ENCODE results near the gene CALN1.
"Not testable (repeated sequence)": the region's sequence is repeated elsewhere in the genome, so short reads cannot be mapped to it uniquely, and the experiment has no call there.

The CALN1 gene

DNA sequence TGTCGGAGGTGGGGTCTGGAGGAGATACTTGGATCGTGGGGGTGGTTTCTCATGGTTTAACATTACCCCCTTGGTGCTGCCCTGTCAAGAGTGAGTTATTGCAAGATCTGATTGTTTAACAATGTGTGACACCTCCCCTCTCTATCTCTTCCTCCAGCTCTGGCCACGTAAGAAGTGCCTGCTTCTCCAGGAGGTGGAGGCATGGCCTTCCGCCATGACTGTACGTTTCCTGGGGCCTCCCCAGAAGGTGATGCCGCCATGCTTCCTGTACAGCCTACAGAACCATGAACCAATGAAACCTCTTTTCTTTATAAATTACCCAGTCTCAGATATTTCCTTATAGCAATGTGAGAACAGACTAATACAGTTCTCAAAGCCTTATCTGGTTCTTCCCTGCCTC is 547.0 kb downstream of the CALN1 start:
- DNase-seq (ENCODE audit: low read depth), result no peak

DNA sequence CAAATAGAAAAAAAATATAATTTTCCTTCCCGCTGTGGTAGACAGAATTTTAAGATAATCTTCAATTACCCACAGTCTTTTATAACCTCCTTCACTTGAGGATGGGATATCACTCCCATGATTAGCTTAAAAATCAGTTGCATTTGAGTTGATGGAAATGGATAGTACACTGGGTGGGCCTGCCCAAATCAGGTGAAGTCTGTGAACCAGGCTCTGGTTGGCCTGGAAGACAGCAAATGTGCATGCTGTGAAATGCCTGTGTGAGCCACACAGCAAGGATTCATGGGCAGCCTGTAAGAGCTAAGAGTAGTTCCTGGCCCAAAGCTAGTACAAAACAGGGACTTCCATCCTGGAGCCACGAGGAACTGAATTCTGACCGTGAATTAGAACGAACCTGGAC is 548.0 kb downstream of the CALN1 start:
- DNase-seq (ENCODE audit: low read depth), result no peak

DNA sequence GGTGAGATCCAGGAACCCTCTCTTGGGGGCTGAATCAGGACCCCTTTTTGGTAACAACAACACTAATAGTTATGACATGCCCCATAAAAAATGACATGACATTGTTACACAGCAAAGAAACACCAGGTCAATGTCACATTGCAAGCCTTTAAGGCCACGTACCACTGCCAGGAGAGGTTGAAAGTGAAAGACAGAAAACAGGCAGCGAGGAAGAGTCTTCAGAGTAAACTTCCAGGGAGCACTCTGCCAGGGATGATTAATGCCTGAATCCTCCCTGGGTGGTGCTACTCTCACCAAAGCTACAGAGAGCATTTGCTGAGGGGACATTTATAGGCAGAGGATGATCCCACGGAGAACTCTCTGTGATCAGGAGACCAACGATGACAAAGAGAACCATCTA is 551.6 kb downstream of the CALN1 start:
- DNase-seq (ENCODE audit: low read depth), result no peak

- no peak for DNase-seq (ENCODE audit: low read depth)
Measured at GRCh38 chr7:71857338-71857737, 554.8 kb downstream of the CALN1 start.

DNA sequence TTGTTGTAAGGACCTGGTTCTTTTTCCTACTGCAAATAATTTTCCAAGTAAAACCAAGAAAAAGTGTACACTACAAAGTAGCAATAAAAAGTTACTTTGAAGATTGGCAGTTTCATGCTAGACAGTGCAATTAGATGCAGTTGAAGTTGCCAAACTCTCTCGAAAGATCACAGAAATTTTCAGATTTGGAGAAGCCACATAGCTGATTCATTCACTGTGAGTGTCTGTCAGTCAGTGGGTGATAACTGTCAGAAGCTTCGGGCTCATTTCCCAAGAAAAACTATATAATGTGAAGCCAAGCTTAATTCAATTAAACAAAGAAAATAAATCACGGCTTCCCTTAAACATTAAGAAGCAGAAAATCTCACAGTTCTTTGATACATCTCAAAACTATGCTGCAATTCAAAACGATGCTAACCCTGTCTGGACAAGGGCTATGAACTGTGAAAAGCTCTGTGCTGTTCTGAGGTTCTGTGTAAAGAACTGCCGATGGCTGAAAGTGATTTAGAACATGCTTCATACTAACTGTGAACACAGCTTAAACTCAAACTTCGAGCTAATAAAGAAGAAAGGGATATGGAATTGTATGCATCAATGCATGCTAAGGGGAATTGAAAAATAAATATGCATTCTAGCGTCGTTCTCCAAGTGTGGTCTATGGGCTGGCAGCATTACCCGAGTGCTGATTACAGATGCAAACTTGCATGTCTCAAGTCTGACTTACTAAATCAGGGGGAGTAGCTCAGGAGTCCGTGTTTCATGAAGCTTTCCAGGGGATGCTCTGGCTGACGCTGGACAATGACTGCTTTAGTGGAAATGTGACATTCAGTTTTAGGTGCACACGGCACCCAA is 557.4 kb downstream of the CALN1 start:
- DNase-seq (ENCODE audit: low read depth), result no peak

DNA sequence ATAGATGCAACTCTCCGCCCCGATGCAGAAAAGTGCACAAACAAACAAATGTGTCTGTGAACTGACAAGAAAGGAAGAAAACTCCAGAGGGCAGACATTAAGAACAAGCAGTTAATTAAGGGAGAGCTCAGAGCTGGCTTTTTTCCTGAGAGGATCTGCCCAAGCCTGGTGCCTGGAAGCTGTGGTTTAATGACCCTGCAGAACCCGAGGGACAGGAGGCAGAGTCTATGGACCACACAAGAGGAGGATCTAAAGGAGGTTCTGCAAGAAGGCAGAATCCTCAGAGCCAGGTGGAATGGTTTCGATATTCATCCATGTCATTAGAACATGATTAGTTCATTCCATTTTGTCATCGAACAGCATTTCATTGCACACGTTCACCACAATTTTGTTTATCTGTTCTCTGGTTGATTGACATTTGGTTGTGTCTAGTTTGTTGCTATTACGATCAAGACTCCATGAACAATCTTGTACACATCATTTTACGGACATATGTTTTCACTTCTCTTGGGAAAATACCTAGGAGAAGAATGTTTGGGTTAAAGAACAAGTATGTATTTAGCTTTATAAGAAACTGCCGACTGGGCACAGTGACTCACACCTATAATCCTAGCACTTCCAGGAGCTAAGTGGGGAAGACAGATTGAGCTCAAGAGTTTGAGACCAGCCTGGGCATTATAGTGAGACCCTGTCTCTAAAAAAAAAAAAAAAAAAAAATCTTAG is 560.2 kb downstream of the CALN1 start:
- no peak for DNase-seq (ENCODE audit: low read depth)

DNA sequence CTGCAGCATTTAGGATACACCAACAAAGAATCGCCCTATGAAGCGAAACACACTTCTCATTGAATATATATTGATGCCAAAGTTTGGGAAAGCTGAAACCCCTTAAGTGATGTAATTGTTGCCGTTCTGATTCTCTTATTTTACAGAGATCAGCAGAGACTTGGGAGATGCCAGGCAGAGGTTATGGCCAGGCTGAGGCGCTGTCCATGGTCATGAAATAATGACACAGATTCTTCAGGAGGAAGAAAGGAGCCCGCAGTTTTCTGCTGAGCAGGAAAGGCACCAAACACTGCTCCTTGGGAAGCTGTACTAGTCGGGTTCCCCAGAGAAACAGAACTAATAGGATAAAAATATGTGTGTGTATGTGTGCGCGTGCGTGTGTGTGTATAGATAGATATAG is 566.0 kb downstream of the CALN1 start:
- DNase-seq (ENCODE audit: low read depth), result no peak

DNA sequence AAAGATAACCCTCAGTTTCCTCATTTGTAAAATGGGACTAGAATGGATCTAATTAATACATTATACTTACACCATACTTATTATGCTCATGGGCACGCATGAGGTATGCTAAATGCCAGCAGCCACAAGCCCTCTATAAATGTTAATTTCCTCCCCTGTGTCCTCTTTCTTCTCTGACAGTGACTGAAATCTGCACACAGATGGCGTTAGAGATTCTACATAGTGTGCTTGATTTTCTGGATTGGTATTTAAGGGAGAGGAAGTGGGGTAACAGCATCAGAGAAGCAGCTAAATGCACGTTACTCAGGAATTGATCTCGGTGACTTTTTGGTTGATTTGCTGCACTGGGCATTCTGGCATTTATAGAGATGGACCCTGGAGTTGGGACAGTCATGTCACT is 568.5 kb downstream of the CALN1 start:
- no peak for DNase-seq (ENCODE audit: low read depth)

- DNase-seq (ENCODE audit: low read depth), result no peak
Measured at GRCh38 chr7:71842786-71843185, 569.4 kb downstream of the CALN1 start.

DNA sequence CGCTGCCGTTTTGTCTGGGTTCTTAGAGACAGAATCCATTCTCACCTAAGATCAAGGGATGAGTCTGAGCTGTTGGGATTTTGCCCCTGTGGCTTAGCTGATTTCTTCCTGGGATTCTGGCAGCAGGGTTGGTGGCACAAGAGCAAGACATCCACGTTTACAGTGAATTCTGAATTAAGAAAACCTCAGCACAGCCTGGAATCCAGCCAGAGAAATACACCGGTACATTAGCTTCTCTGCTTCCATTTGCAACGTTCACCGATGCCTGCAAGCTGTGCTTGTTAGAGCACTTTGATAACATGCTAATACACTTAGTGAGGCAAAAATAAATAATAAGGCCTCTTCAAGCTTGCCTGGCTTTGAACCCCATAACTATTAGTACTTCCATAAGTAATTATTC is 569.8 kb downstream of the CALN1 start:
- DNase-seq (ENCODE audit: low read depth), result no peak

DNA sequence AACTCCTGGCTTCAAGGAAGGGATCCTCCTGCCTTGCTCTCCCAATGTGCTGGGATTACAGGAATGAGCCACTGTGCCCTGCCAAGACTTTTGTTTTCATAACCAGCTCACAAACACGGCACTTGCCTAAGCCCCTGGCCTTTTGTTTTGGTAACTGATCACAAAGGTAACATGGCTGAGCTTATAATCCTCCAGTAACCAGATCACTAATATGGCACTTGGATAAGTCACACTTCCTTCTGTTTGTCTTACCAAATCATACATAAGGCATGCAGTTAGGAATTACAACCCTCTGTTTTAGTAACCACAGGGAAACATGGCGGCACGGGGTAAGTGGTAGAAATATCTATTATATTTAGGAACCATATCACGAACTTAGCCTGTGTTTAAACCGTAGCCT is 577.1 kb downstream of the CALN1 start:
- no peak for DNase-seq (ENCODE audit: low read depth)

- DNase-seq (ENCODE audit: low read depth), result no peak
Measured at GRCh38 chr7:71829515-71829914, 582.6 kb downstream of the CALN1 start.

DNA sequence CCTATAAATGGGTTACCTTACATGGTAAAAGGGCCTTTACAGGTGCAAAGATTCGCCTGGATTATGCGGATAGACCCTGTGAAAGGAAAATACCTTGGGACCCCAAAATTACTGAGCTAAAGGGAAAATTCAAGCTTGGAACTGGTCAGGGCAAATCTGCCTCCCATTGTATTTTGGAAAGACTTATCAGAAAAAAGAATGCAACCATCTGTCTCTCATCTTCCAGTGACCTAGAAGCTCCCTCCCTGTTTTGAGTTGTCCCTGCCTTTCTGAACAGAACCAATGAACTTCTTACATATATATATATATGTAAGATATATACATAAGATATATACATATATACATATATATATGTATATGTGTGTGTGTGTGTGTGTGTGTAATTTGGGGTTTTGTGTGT is 583.8 kb downstream of the CALN1 start:
- DNase-seq (ENCODE audit: low read depth), result no peak

- no peak for DNase-seq (ENCODE audit: low read depth)
Measured at GRCh38 chr7:71826141-71826540, 586.0 kb downstream of the CALN1 start.

DNA sequence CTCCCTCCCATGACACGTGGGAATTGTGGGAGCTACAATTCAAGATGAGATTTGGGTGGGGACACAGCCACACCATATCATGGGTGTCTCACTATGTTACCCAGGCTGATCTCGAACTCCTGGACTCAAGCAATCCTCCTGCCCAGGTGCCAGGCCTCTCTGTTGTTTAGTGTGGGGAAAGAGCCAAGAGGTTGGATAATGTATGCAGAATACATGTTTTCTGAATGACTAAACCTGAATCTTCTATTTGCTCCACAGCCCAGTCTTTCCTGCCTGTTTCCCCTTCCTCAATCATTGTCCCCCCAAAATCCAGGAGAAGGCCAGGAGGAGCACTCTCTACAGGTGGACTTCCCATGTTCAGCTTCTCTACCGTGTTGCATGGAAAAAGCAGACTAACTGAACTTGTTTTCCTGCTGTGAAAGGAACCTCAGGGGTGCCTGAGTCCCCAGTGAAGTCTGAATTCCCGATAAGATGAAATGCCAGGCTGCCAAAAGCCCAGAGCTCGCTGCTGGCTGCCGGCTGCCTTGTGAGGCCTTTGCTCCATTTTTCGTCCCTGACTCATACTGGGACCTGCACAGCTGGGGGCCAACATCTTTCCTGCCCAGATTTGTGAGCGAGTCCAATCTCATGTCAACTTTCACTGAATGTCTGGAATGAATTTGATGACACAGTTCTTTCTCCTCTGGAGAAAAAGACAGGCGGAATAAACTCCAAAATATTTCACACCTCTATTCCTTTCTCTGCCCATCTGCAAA is 588.0 kb downstream of the CALN1 start:
- no peak for DNase-seq (ENCODE audit: low read depth)

DNA sequence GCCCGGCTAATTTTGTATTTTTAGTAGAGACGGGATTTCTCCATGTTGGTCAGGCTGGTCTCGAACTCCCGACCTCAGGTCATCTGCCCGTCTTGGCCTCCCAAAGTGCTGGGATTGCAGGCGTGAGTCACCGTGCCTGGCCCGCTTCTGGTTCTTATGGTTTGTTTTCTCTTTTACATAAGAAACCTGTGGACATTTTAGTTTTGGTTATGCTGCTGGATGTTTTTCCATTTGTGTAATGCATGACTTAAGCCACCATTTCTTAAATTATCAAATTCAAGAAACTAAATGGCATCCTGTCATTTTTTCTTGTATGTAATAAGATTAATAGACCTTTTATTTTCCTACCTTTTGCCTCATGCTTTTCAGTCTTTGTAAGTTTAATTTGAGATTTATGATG is 589.7 kb downstream of the CALN1 start:
- DNase-seq (ENCODE audit: low read depth), result not testable (repeated sequence)

GRCh38 chr7:71817916-71818315 is 594.2 kb downstream of the CALN1 start:
- DNase-seq (ENCODE audit: low read depth), result no peak

DNA sequence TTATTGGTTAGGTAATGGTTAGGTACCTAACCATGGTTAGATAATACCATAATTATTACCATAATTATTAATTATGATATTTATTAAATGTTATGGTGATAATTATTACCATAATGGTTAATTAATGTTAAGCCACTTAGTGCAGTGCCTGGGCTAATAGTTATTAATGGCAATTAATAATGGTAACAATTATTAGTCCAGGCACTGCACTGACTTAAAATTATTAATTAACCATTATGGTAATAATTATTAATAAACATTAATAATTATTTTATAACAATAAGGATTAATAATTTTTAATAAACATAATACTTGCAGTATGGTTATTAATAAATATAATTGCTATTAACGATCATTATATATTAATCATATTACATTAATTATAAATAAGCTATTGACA is 604.0 kb downstream of the CALN1 start:
- DNase-seq (ENCODE audit: low read depth), result no peak

GRCh38 chr7:71804256-71804655 is 607.9 kb downstream of the CALN1 start:
- DNase-seq (ENCODE audit: low read depth), result no peak

DNA sequence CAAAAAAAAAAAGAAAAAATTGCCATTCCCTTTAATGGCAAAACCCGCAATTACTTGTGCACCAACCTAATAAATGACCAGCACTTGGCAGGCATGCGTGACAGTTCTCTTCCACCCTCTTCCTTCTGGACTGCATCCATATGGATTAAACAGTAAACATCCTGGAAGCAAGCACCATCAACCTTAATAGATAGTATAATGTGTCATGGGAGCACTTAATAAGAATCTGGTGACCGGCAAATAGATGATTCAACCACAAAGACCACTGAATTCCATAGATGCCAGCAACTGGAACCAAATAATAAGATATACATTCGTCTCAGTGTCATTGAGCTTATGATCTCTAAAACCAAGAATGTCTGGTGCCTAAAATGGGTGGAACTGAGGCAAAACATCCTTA is 610.2 kb downstream of the CALN1 start:
- DNase-seq (ENCODE audit: low read depth), result no peak

GRCh38 chr7:71800321-71800720 is 611.8 kb downstream of the CALN1 start:
- DNase-seq (ENCODE audit: low read depth), result no peak

GRCh38 chr7:71795410-71795809 is 616.7 kb downstream of the CALN1 start:
- no peak for DNase-seq (ENCODE audit: low read depth)

DNA sequence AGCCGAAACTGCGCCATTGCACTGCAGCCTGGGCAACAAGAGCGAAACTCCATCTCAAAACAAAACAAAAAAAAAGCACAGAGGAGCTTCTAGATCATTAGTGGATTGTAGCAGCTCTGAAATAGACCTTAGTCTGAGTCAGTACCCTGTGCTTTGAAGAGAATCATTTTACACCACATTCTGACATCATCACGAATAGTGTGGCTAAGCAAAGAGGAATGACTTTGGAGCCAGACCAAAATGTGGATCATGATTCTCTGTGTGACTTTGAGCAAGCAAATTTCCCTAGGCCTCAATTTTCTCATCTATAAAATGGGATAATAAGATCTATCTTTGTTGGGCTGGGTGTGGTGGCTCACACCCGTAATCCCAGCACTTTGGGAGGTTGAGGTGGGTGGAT is 618.9 kb downstream of the CALN1 start:
- DNase-seq (ENCODE audit: low read depth), result no peak
